Keratinocyte (primary cell): ENCODE results near the gene SCNN1A.

ENCODE experiments used
- EZH2 ChIP-seq: IDR thresholded peaks from one replicate; pipeline ENCODE4 v1.6.1; 2012; ENCODE audit warnings: inconsistent platforms, mild to moderate bottlenecking, low read length, moderate library complexity
- TF ChIP-seq, protein P1 (sequence below), 3 experiments: IDR thresholded peaks in 1 of 3; conservative IDR thresholded peaks in 1 of 3; optimal IDR thresholded peaks in 1 of 3; 2 replicates in 2 of 3; 3 replicates in 1 of 3; pipeline versions ENCODE3 to v1.5.1; 2011; ENCODE audit warnings: low read length in 3 of 3, mild to moderate bottlenecking in 3 of 3, moderate library complexity in 2 of 3, control low read depth in 1 of 3, inconsistent platforms in 1 of 3; ENCODE audit not compliant: insufficient read depth in 2 of 3; ENCODE audit errors: extremely low read depth in 1 of 3

DNA sequence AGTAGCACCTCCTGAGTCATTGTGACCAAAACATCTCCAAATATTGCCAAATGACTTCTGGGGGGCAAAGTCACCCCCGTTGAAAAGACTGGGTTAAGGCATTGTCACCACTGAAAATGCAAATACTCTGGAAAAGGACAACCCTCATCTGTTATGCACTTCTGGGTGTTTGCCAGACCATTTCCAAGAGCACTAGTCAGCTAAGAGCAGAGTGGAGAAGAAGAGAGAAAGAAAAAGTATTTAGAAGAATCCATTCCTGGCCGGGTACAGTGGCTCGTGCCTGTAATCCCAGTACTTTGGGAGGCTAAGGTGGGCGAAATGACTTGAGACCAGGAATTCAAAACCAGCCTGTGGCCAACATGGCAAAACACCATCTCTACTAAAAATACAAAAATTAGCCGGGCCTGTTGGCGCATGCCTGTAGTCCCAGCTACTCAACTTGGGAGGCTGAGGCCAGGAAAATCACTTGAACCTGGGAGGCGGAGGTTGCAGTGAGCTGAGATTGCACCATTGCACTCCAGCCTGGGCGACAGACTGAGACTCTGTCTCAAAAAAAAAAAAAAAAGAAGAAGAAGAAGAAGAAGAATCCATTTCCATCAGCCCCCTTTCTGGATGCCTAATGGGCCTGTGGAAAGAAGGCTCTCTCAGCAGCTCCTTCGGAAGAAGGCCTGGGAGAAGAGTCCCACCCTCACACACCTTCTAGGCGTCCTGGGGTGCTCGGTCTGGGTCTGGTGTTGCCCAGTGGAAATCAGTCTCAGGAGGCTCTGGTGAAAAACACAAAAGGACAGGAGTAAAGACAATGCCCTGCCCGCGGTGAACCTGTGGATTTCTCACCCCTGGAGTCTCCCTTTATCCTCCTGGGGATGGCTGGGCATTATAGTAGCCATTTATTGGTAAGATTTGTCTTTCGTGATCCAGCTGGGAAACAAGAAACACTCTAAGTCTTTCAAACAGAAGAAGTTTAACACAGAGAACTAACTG is 5.1 kb upstream of the SCNN1A start:
- TF ChIP-seq, protein P1, sequence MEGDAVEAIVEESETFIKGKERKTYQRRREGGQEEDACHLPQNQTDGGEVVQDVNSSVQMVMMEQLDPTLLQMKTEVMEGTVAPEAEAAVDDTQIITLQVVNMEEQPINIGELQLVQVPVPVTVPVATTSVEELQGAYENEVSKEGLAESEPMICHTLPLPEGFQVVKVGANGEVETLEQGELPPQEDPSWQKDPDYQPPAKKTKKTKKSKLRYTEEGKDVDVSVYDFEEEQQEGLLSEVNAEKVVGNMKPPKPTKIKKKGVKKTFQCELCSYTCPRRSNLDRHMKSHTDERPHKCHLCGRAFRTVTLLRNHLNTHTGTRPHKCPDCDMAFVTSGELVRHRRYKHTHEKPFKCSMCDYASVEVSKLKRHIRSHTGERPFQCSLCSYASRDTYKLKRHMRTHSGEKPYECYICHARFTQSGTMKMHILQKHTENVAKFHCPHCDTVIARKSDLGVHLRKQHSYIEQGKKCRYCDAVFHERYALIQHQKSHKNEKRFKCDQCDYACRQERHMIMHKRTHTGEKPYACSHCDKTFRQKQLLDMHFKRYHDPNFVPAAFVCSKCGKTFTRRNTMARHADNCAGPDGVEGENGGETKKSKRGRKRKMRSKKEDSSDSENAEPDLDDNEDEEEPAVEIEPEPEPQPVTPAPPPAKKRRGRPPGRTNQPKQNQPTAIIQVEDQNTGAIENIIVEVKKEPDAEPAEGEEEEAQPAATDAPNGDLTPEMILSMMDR (optimal IDR thresholded peaks at IDR 0.05 in 1 of 3, IDR thresholded peaks at IDR 0.05 in 1 of 3, conservative IDR thresholded peaks at IDR 0.05 in 1 of 3; ENCODE audit: extremely low read depth in 1 of 3, insufficient read depth in 2 of 3, low read length in 3 of 3) = no peak
- TF ChIP-seq EZH2 = no peak
